OCI-LY3 (cell line): ENCODE results near the gene PSG11.

Source experiments
- CTCF ChIP-seq: fragments of 200-600, 300-600 bp; sonication (generic); IDR thresholded peaks from 2 replicates; pipeline ENCODE4 v1.5.1; 2014; ENCODE audit warnings: antibody characterized with exemption, low read length, low read depth
- EZH2phosphoT487 ChIP-seq: fragments of 200-600 bp; shearing (Covaris generic); IDR thresholded peaks from 2 replicates; pipeline ENCODE4 v1.6.1; 2018; ENCODE audit warnings: antibody characterized with exemption, mixed run types, low read depth

- TF ChIP-seq CTCF (no peak), EZH2phosphoT487 (no peak)
Measured at GRCh38 chr19:42985588-42985987, 40.7 kb downstream of the PSG11 start.
